ENCODE results near the gene MYO7A. TPM values are rescaled to one million over a fixed set of nuclear protein-coding genes. Genes with fewer than 3 reads are reported as not detected.

Gene MYO7A
- total RNA-seq, 2 donors from 2014 or later: 1.4 to 5.0 TPM

- DNase-seq (ENCODE audit: low spot score): peak; percentile 88
- TF ChIP-seq CTCF (IDR thresholded peaks at IDR 0.05): peak; percentile 74 to 93
- H3K4me1 ChIP-seq: peaks cover 0 to 3% of the 10 kb centered on the region in 2 donors
- H3K36me3 ChIP-seq: no peaks in the 10 kb centered on the region
- no peaks in the 10 kb centered on the region for H3K9me3 ChIP-seq
- H3K27ac ChIP-seq: no peak overlapping the region
- H3K27me3 ChIP-seq: no peaks in the 10 kb centered on the region
- H3K4me3 ChIP-seq: no peak overlapping the region
These were observed 36.7 kb upstream of the MYO7A start for GRCh38 chr11:77091146-77091940.

GRCh38 chr11:77092382-77092781 is 35.7 kb upstream of the MYO7A start:
- Histone ChIP-seq H3K4me1 (no peaks in the 10 kb centered on the region), H3K36me3 (no peaks in the 10 kb centered on the region), H3K27me3 (no peaks in the 10 kb centered on the region), H3K9me3 (no peaks in the 10 kb centered on the region), H3K27ac (no peak overlapping the region), H3K4me3 (no peak overlapping the region)
- TF ChIP-seq CTCF (IDR thresholded peaks at IDR 0.05): no peak
- DNase-seq (ENCODE audit: low spot score): no peak

- TF ChIP-seq CTCF (IDR thresholded peaks at IDR 0.05): no peak
These were observed 34.8 kb upstream of the MYO7A start for GRCh38 chr11:77093056-77093891.

GRCh38 chr11:77093987-77094840 is 33.8 kb upstream of the MYO7A start:
- Histone ChIP-seq H3K27ac (no peak overlapping the region), H3K4me1 (no peaks in the 10 kb centered on the region), H3K27me3 (no peaks in the 10 kb centered on the region), H3K4me3 (no peak overlapping the region), H3K9me3 (no peaks in the 10 kb centered on the region), H3K36me3 (no peaks in the 10 kb centered on the region)
- TF ChIP-seq CTCF (IDR thresholded peaks at IDR 0.05): no peak
- no peak for DNase-seq (ENCODE audit: low spot score)

More at GRCh38 chr11:77093056-77093891, 34.8 kb upstream of the MYO7A start:
- Histone ChIP-seq H3K4me1 (no peaks in the 10 kb centered on the region), H3K27me3 (no peaks in the 10 kb centered on the region), H3K4me3 (no peak overlapping the region), H3K36me3 (no peaks in the 10 kb centered on the region), H3K27ac (no peak overlapping the region), H3K9me3 (no peaks in the 10 kb centered on the region)
- DNase-seq (ENCODE audit: low spot score): no peak

- Histone ChIP-seq H3K36me3 (no peaks in the 10 kb centered on the region), H3K4me3 (no peak overlapping the region), H3K27ac (no peak overlapping the region), H3K4me1 (no peaks in the 10 kb centered on the region), H3K27me3 (no peaks in the 10 kb centered on the region), H3K9me3 (no peaks in the 10 kb centered on the region)
- no peak for DNase-seq (ENCODE audit: low spot score)
- no peak for TF ChIP-seq CTCF (IDR thresholded peaks at IDR 0.05)
These were observed 33.1 kb upstream of the MYO7A start for GRCh38 chr11:77094841-77095365.

Data from right atrium auricular region (tissue), 2 donors.